ENCODE results near the gene CKAP4. TPM values are rescaled to one million over a fixed set of nuclear protein-coding genes. Genes with fewer than 3 reads are reported as not detected.

CKAP4 gene
- total and polyA plus RNA-seq, 9 donors: 44.6 to 141 (median 88.6) TPM

GRCh38 chr12:106276032-106276740, 28.4 kb upstream of the CKAP4 start:
- H3K4me3 ChIP-seq (ENCODE audit: low read length): no peak overlapping the region
- no peak overlapping the region for H3K27ac ChIP-seq (ENCODE audit: low read length)
- WGBS (ENCODE audit: insufficient coverage): 100% methylated on average over 1 of the region's 4 CpGs
- no peak for DNase-seq
- H3K9me3 ChIP-seq (replicated peaks; ENCODE audit: control insufficient read depth, low read depth, low read length): no peaks in the 10 kb centered on the region
- H3K4me1 ChIP-seq (ENCODE audit: control insufficient read depth, insufficient read depth, low read length): no peaks in the 10 kb centered on the region
- H3K36me3 ChIP-seq (ENCODE audit: control insufficient read depth, insufficient read depth, low read length): no peaks in the 10 kb centered on the region
- no peaks in the 10 kb centered on the region for H3K27me3 ChIP-seq (ENCODE audit: control insufficient read depth, insufficient read depth, low read length)

GRCh38 chr12:106275458-106275857, 27.6 kb upstream of the CKAP4 start:
- WGBS (ENCODE audit: insufficient coverage): 53% methylated on average over 2 of the region's 9 CpGs
- H3K36me3 ChIP-seq (ENCODE audit: control insufficient read depth, insufficient read depth, low read length): no peaks in the 10 kb centered on the region
- no peaks in the 10 kb centered on the region for H3K9me3 ChIP-seq (replicated peaks; ENCODE audit: control insufficient read depth, low read depth, low read length)
- no peaks in the 10 kb centered on the region for H3K27me3 ChIP-seq (ENCODE audit: control insufficient read depth, insufficient read depth, low read length)
- no peak overlapping the region for H3K4me3 ChIP-seq (ENCODE audit: low read length)
- no peak for DNase-seq
- no peak overlapping the region for H3K27ac ChIP-seq (ENCODE audit: low read length)
- no peaks in the 10 kb centered on the region for H3K4me1 ChIP-seq (ENCODE audit: control insufficient read depth, insufficient read depth, low read length)

- Histone ChIP-seq H3K27ac (ENCODE audit: low read length) (no peak overlapping the region), H3K9me3 (replicated peaks; ENCODE audit: control insufficient read depth, low read depth, low read length) (no peaks in the 10 kb centered on the region), H3K4me1 (ENCODE audit: control insufficient read depth, insufficient read depth, low read length) (no peaks in the 10 kb centered on the region), H3K36me3 (ENCODE audit: control insufficient read depth, insufficient read depth, low read length) (no peaks in the 10 kb centered on the region), H3K4me3 (ENCODE audit: low read length) (no peak overlapping the region), H3K27me3 (ENCODE audit: control insufficient read depth, insufficient read depth, low read length) (no peaks in the 10 kb centered on the region)
- peak; percentile 16 for DNase-seq
- WGBS (ENCODE audit: insufficient coverage): 75% methylated on average over 2 of the region's 7 CpGs
Observed at GRCh38 chr12:106274575-106275121, 26.8 kb upstream of the CKAP4 start.

DNA sequence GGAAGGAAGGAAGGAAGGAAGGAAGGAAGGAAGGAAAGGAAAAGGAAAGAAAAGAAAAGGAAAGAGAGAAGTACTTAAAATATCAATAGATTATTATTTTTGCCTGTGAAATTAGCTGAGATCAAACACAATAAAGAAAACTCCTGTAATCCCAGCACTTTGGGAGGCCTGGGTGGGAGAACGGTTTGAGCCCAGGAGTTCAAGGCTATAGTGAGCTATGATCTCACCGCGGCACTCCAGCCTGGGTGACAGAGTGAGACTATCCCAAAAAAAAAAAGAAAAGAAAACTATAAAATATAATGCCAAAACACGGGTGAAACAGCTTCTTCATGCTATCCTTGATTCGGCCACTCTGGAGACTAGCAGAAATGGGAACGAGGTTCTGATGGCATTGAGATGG, 26.2 kb upstream of the CKAP4 start:
- no peak for DNase-seq
- H3K27me3 ChIP-seq (ENCODE audit: control insufficient read depth, insufficient read depth, low read length): no peaks in the 10 kb centered on the region
- no peaks in the 10 kb centered on the region for H3K36me3 ChIP-seq (ENCODE audit: control insufficient read depth, insufficient read depth, low read length)
- H3K27ac ChIP-seq (ENCODE audit: low read length): no peak overlapping the region
- WGBS (ENCODE audit: insufficient coverage): no CpG with 5 or more reads among the region's 6 CpGs
- H3K4me1 ChIP-seq (ENCODE audit: control insufficient read depth, insufficient read depth, low read length): no peaks in the 10 kb centered on the region
- no peak overlapping the region for H3K4me3 ChIP-seq (ENCODE audit: low read length)
- no peaks in the 10 kb centered on the region for H3K9me3 ChIP-seq (replicated peaks; ENCODE audit: control insufficient read depth, low read depth, low read length)

GRCh38 chr12:106273491-106273890, 25.7 kb upstream of the CKAP4 start:
- Histone ChIP-seq H3K27ac (ENCODE audit: low read length) (no peak overlapping the region), H3K27me3 (ENCODE audit: control insufficient read depth, insufficient read depth, low read length) (no peaks in the 10 kb centered on the region), H3K4me1 (ENCODE audit: control insufficient read depth, insufficient read depth, low read length) (no peaks in the 10 kb centered on the region), H3K4me3 (ENCODE audit: low read length) (no peak overlapping the region), H3K9me3 (replicated peaks; ENCODE audit: control insufficient read depth, low read depth, low read length) (no peaks in the 10 kb centered on the region), H3K36me3 (ENCODE audit: control insufficient read depth, insufficient read depth, low read length) (no peaks in the 10 kb centered on the region)
- WGBS (ENCODE audit: insufficient coverage): 85% methylated on average over 4 of the region's 6 CpGs
- DNase-seq: no peak

- WGBS (ENCODE audit: insufficient coverage): 89% methylated on average over 1 of the region's 5 CpGs
Observed at GRCh38 chr12:106271575-106272505, 24.0 kb upstream of the CKAP4 start.

GRCh38 chr12:106269150-106269771, 21.4 kb upstream of the CKAP4 start:
- no peaks in the 10 kb centered on the region for H3K4me1 ChIP-seq (ENCODE audit: control insufficient read depth, insufficient read depth, low read length)
- WGBS (ENCODE audit: insufficient coverage): 90% methylated on average over 4 of the region's 7 CpGs
- H3K36me3 ChIP-seq (ENCODE audit: control insufficient read depth, insufficient read depth, low read length): no peaks in the 10 kb centered on the region
- no peak overlapping the region for H3K4me3 ChIP-seq (ENCODE audit: low read length)
- H3K9me3 ChIP-seq (replicated peaks; ENCODE audit: control insufficient read depth, low read depth, low read length): no peaks in the 10 kb centered on the region
- no peaks in the 10 kb centered on the region for H3K27me3 ChIP-seq (ENCODE audit: control insufficient read depth, insufficient read depth, low read length)
- DNase-seq: no peak
- H3K27ac ChIP-seq (ENCODE audit: low read length): no peak overlapping the region

More at GRCh38 chr12:106271575-106272505, 24.0 kb upstream of the CKAP4 start:
- no peaks in the 10 kb centered on the region for H3K4me1 ChIP-seq (ENCODE audit: control insufficient read depth, insufficient read depth, low read length)
- H3K27me3 ChIP-seq (ENCODE audit: control insufficient read depth, insufficient read depth, low read length): no peaks in the 10 kb centered on the region
- no peak overlapping the region for H3K27ac ChIP-seq (ENCODE audit: low read length)
- no peaks in the 10 kb centered on the region for H3K36me3 ChIP-seq (ENCODE audit: control insufficient read depth, insufficient read depth, low read length)
- H3K4me3 ChIP-seq (ENCODE audit: low read length): no peak overlapping the region
- no peak for DNase-seq
- no peaks in the 10 kb centered on the region for H3K9me3 ChIP-seq (replicated peaks; ENCODE audit: control insufficient read depth, low read depth, low read length)

DNA sequence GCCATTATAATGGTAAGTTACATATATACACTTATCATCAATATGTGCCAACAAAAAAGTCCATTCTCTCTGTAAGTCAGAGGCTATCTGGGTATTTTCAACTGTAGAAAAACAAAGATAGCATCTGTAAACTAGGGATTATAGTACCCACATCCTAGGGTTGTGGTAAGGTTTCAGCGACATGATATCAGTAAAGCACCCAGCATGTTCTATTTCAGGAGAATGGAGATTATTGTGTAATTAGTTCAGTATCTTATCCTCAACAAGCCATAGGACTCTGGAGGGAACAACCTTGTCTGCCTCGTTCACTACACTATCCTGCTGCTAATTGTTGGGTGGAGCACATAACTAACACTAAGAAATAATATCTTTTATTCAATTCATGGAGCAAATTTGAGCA, 19.7 kb upstream of the CKAP4 start:
- Histone ChIP-seq H3K36me3 (ENCODE audit: control insufficient read depth, insufficient read depth, low read length) (no peaks in the 10 kb centered on the region), H3K27me3 (ENCODE audit: control insufficient read depth, insufficient read depth, low read length) (no peaks in the 10 kb centered on the region), H3K4me1 (ENCODE audit: control insufficient read depth, insufficient read depth, low read length) (no peaks in the 10 kb centered on the region), H3K9me3 (replicated peaks; ENCODE audit: control insufficient read depth, low read depth, low read length) (no peaks in the 10 kb centered on the region), H3K4me3 (ENCODE audit: low read length) (no peak overlapping the region), H3K27ac (ENCODE audit: low read length) (no peak overlapping the region)
- DNase-seq: no peak
- WGBS (ENCODE audit: insufficient coverage): no CpG with 5 or more reads among the region's 2 CpGs

DNA sequence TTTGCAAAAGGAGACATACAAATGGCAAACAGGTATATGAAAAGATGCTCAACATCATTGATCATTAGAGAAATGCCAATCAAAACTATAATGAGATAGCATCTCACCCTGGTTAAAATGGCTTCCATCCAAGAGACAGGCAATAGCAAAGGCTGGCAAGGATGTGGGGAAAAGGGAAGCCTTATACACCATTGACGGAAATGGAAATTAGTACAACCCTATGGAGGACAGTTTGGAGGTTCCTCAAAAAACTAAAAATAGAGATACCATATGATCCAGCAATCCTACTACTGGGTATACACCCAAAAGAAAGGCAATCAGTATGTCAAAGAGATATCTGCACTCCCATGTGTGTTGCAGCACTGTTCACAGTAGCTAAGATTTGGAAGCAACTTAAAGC, 17.3 kb upstream of the CKAP4 start:
- no peak for DNase-seq
- H3K27me3 ChIP-seq (ENCODE audit: control insufficient read depth, insufficient read depth, low read length): no peaks in the 10 kb centered on the region
- no peaks in the 10 kb centered on the region for H3K9me3 ChIP-seq (replicated peaks; ENCODE audit: control insufficient read depth, low read depth, low read length)
- no CpG with 5 or more reads among the region's 1 CpG for WGBS (ENCODE audit: insufficient coverage)
- no peak overlapping the region for H3K27ac ChIP-seq (ENCODE audit: low read length)
- no peaks in the 10 kb centered on the region for H3K36me3 ChIP-seq (ENCODE audit: control insufficient read depth, insufficient read depth, low read length)
- H3K4me3 ChIP-seq (ENCODE audit: low read length): no peak overlapping the region
- H3K4me1 ChIP-seq (ENCODE audit: control insufficient read depth, insufficient read depth, low read length): no peaks in the 10 kb centered on the region

DNA sequence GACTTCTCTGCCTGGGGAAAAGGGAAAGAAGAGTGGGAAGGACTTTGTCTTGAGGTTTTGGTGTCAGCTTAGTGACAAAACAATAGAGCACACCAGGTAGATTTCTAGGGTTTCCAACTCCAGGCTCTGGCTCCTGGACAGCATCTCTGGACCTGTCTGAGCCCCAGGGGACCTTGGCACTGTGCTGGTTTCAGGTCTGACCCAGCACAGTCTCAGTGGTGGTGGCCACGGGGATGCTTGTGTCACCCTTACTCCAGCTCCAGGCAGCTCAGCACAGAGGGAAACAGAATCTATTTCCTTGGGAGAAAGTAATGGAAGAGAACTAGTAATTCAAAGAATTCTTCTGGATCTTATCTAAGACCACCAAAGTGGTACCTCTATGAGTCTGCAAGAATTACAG, 11.1 kb upstream of the CKAP4 start:
- H3K4me1 ChIP-seq (ENCODE audit: control insufficient read depth, insufficient read depth, low read length): peaks cover 1% of the 10 kb centered on the region
- no peak overlapping the region for H3K4me3 ChIP-seq (ENCODE audit: low read length)
- DNase-seq: no peak
- H3K9me3 ChIP-seq (replicated peaks; ENCODE audit: control insufficient read depth, low read depth, low read length): no peaks in the 10 kb centered on the region
- H3K27me3 ChIP-seq (ENCODE audit: control insufficient read depth, insufficient read depth, low read length): no peaks in the 10 kb centered on the region
- no peaks in the 10 kb centered on the region for H3K36me3 ChIP-seq (ENCODE audit: control insufficient read depth, insufficient read depth, low read length)
- H3K27ac ChIP-seq (ENCODE audit: low read length): no peak overlapping the region
- WGBS (ENCODE audit: insufficient coverage): no CpG with 5 or more reads among the region's 1 CpG
